ENCODE data around the gene GPR39.
"Not testable (repeated sequence)": the region's sequence is repeated elsewhere in the genome, so short reads cannot be mapped to it uniquely, and the experiment has no call there.

Gene GPR39

DNA sequence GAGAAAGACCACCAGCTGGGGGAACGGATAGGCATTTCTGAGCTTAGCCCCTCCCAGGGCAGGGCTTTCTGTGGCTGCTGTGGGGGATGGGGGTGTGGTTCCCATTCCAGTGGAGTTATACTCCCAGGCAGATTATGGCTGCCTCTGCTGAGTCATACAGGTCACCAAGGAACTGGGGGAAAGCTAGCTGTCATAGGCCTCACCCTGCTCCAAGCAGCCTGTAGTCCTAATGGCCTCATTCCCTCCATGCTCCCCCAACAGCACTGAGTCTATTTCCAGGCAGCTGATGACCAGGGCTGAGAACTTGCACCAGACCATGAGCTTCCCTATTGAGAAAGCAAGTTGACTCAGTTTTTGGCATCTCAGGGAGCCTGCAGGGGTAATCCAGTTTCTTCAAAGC, 87.1 kb downstream of the GPR39 start:
- DNase-seq: no peak

DNA sequence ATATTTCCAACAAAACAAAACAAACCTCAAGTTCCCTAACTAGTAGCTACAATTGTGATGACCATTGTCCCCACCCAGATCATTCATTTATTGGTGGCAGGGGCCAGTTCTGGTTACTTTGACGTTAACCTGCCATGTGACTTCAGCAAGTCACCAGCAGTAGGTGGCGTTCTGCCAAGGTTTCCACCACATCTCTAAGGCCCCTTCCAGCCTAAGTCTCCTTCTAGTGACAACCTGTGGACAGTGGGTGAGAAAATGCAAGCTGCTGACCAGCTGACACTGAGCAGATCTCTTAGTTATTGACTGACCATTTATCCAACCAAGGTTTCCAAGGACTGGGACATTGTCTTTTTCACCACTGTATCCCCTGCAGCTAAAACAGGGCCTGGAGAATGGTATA, 98.4 kb downstream of the GPR39 start:
- DNase-seq: no peak

DNA sequence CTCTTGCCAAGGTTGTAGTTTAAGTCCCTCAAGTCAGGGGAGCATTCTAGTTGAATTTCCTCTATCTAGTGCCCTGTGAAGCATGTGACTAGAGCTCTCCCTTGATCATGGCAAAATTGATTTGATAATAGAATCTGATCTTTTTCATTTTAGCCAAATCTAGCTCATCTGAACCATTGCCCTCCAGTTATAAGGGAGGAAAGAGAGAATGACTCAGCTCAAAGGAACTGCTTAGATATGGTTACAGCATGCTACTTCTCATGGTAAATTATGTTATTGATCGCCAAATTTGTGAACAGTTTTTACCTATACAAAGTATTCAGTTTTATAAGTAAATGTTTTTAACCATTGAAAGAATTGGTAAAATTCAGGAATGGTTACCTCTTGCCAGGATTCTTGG, 100.8 kb downstream of the GPR39 start:
- no peak for DNase-seq

DNA sequence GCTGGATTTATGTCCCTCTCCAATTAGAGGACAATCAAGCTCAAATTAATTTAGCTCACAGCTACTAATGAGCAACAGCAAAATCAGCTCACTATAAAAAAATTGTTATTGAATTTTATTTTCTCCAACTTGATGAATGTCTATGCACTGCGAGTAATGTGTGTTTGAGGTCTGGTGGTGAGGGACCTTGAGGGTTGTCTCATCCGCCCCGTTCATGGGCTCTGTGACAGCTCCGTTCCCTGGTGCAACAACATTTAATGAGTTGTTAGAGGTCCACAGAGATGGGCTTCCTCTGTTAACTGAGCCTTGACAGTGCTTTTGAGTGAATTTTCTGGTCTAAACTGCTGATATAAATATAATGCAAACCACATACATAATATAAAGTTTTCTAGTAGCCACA, 101.7 kb downstream of the GPR39 start:
- DNase-seq: no peak

DNA sequence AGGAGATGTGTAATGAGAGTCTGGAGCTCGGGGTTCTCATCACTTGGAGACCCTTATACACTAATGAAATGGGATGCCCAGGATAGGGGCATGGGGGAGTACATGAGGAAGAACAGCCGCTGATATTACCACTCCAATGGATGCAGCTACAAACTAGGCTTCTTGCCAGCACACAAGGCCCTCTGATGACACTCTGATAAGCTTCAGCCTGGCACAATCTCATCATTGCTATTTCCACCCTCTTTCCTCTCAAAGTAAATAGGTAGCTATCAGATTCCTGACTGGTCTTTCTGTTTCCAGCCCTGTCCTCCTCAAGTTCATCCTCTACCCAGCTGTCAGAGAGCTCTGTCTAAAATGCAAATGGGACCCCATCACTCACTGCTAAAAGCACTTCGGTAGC, 103.0 kb downstream of the GPR39 start:
- no peak for DNase-seq

DNA sequence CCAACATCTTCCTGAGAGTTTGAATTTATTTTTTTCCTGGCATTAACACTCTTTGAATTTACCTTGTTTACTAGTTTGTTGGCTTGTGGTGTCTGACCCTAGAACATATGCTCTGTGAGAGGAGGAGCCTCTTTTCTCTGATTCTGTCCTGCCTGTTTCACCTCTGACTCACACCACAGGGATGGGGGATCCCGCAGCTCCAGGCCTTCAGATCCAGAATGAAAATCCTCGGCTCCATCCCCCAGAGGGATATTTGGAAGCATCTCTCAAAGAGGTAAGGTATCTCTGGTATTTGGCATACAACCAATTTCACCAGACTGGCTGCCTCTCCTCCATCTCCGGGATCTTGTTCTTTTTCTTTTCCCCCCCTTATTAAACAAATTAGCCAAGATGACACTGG, 104.7 kb downstream of the GPR39 start:
- DNase-seq: no peak

DNA sequence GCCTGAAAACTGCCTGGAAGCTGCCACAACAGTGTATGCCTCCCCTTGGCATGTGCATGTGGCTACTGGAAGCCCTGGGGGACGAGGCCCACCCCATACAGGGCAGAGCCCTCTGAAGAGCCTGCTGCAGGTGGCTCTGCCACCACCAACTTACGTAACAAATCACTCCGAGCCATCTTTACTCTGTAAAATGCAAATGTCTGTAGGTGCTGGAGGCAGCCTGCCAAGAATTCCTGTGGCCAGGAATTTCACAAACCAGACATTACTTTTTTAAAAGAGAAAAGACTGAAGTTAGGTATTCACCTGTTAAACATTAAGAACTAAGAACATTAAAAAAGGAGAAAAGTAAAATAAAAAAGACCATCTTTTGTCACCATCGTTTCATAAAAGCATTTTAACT, 106.3 kb downstream of the GPR39 start:
- DNase-seq: no peak

DNA sequence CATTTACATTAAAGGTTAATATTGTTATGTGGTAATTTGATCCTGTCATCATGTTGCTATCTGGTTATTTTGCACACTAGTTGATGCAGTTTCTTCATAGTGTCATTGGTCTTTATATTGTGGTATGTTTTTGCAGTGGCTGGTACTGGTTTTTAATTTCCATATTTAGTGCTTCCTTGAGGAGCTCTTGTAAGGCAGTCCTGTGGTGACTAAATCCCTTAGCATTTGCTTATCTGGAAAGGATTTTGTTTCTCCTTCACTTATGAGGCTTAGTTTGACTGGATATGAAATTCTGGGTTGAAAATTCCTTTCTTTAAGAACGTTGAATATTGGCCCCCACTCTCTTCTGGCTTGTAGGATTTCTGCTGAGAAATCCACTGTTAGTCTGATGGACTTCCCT, 120.5 kb downstream of the GPR39 start:
- DNase-seq: not testable (repeated sequence)

DNA sequence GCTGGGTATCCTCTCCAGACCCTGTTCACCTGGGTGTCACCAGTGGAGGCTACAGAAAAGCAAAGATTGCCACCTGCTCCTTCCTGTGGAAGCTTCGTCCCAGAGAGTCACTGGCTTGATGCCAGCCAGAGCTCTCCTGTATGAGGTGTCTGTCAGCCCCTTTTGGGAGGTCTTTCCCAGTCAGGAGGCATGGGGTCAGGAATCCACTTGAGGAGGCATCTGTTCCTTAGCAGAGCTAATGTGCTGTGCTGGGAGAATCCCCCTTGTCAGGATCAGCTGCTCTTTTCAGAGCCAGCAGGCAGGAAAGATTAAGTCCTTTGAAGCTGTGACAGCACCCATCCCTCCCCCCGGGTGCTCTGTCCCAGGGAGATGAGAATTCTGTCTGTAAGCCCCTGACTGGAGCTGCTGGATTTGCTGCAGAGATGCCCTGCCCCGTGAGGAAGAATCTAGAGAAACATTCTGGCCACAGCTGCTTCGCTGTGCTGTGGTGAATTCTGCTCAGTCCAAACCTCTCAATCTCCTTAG, 121.8 kb downstream of the GPR39 start:
- no peak for DNase-seq

DNA sequence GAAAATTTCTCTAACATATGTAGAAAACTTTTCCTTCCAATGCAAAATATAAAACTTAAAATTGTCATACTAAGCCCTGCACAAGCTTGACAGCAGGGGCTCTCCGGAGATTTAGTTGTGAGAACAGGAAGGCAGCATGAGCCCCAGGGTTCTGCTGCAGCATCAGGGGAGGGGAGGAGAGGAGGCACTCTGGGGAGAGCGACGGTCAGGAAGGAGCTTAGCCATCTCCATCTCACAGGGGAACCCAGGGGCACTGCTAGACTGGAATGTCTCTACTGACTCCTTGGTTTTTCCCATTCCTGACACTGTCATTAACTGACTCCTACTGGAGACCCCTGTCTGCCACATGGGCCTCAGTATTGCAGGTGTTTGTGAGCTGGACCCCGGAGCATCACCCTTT, 123.6 kb downstream of the GPR39 start:
- no peak for DNase-seq

DNA sequence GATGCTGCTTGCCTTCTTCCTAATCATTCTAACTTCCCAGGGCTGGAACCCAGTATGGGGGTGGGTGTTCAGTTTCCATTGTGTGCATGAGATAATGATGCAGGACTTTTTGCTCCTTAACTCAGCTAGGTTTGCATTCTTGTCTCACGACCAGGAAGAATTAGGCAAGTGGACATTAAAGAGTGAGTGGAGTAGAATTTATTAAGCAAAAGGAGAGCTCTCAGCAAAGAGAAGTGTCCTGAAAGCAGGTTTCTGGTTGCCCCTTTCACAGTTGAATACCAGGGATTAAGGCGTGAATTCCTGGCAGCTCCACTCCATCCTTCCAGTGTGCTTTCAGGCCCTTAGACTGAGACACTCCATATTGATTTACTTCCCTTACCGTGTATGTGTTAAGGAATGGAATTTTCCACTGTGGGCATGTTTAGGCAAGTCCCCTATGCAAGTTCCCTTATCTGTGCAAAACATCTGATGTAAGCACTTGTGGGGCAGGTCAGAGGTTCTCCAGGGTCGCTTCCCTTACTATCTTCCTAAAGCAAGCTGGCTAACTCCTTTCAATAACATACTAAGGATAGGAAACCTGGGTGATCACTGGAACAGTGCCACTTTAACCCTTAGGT, 126.5 kb downstream of the GPR39 start:
- DNase-seq: no peak

DNA sequence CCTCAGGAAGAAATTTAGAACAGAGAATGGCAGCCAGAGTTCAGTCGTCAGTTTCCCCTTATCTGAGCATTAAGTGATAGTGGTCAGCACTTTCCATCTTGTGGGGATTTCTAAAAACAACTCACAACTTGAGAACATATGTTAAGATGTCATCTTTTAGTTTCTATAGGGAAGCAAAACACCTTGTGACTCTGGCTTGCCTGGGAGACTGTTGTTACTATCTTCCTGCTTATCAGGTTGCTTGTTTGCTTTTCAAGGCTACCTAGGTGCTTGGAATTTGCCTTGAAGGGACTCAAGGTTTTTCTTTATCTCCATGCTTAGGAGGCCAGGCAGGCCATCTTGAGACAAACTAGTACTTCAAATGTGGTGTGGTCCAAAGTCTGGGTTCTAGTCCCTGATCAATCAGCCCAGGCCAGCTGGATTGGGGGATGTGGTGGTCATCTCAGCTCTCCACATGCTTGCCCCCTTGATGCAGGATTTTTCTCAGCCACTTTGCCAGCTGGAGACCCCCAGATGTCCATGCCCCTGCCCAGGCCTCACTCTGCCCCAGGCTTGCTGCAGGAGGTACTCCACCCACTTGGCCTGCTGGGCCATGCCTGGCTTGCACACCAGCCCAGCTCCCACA, 127.5 kb downstream of the GPR39 start:
- DNase-seq: no peak

DNA sequence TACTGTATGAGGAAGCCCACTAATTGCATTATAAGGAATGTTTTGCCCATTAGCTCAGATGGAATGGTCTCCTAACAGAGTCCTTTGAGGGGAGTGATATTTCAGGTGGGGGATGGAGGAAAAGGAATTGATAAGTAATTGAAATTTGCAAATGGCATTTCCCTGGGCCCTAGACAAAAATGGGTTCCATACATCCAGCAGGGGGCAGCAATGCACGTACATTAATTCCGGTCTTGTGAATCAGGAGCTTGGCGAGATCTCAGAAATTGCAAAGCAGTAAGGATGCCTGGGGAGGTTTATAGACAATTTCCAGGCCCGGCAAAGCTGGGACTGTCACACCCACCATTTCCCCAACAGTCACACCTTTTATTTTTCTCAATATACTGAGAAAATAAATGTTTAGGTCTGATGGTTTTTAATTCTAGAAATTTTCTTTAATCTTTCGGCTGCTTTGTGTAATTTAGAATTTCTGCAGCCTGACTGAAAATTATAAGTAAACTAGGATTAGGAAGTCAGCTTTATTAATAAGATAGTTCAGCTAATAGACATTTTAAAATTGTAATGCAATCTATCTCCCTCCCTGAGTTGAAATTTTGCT, 130.6 kb downstream of the GPR39 start:
- DNase-seq: peak; percentile 74

DNA sequence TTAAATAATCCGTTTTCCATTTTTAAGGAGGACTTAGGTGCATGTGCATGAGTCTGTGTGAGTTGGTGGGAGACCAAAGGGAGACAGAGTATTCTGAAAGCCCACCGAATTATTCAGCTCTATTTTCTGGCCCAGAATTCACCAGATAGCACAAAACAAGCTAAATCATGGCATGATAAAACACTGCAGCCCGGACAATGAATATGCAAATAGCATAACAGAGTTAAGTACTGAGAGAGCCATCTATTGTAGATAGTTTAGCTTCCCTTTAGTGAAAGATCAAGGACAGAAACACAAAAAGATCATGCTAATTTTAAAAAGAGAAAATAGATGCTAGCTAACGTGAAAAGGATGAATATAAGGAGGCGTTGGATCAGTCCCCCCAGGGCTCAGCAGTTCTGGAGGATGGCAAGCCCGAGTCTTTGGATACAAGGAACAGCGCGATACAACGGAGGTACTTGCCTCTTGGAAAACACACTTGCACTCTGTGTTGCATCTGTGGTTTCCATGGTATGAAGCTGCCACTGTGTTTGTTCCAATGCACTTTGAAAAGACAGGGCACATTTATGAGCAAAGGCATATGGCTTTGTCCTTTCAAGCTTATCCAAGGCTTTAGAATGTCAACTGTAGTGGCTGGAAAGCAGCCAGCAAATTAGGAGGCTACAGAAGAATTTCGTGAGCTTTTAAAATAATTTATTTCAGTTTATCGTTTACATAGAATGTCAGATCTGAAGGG, 133.5 kb downstream of the GPR39 start:
- DNase-seq: peak; percentile 7

DNA sequence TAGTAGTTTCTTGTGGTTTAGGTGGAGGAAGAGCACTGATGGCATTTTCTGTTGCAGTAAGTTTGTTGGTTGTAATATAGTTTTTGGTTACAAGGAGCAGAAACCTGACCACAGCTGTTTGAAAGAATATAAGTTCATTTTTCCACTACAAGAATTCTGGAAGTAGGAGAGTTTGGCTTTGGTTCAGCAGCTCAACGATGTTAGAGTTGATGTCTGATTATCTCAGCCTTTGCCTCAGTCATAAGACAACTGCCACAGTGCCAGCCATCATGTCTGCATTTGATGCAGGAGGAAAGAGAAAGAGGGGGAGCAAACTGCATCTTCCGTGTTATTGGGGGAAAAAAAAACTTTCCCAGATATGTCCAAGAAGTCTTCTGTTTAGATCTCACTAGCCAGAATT, 134.3 kb downstream of the GPR39 start:
- DNase-seq: no peak

DNA sequence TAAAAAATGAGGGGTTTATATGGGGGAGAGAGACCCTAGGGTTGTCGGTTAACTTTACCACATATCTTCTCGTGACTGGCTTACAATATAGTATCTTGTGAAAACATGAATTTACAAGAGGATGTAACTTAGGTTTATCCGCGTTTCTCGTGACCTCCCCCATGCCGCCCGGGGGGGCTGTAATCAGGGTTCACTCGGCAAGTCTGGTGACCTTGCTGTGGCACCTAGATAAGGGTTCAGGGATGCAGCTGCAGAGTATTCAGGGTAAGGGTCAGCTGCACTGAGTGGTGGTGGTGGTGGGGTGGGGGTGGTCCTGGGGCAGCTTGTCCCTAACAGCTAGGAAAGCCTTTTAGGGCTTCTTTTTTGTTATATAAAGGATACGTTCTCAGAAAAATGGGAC, 141.1 kb downstream of the GPR39 start:
- no peak for DNase-seq

DNA sequence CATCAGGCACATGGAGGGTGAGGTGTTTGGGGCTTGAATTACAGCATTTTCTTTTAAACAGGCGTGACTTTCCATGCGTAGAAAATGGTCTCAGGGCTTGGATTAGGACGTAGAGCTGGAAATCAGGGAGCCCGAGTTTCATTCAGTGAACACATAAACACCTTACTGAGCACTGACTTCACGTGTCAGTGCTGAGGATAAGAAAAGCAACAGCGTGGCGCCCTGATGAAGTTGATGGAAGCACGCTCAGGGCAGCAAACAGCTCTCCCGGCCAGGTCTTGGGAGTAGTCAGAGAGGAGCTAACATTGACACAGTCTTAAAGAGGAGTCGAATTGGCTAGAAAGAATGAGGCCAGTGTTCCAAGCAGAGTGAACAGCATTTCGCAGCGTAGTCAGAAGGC, 142.7 kb downstream of the GPR39 start:
- no peak for DNase-seq

DNA sequence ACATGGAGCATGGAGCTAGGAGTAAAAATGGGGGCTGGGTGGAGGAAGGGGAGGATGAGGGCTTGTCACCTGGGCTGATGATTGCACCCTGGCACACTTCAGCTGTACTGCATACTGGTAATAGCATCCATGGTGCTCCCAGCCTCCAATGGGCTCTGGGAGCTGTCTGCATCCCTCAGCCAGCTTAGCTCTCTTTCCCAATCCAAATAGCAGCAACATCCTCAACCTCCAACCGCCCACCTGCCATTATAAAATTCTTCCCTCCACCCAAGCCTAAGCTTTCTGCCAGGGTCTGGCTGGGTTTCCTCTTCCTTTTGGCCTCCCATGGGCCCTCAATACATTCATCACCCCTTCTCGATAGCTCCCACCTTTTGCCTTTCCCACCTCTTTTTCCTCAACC, 143.3 kb downstream of the GPR39 start:
- DNase-seq: no peak

DNA sequence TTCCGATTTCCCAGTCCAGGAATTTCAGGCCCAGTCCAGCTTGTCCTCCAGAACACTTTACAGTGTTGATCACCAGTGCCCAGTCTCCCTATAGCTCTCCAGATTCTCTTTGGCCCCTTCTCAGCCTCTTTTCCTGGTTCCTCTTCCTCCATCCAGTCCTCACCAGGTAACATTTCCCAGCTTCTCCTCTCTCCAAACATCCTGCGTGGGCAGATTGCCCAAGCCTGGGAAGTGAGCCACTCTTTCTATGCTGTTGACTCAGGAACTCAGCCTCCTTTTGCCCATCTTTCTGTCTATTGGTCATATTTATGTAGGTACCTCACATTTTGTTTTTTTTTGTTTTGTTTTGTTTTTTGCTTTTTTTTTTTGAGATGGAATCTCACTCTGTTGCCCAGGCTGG, 144.0 kb downstream of the GPR39 start:
- DNase-seq: no peak

DNA sequence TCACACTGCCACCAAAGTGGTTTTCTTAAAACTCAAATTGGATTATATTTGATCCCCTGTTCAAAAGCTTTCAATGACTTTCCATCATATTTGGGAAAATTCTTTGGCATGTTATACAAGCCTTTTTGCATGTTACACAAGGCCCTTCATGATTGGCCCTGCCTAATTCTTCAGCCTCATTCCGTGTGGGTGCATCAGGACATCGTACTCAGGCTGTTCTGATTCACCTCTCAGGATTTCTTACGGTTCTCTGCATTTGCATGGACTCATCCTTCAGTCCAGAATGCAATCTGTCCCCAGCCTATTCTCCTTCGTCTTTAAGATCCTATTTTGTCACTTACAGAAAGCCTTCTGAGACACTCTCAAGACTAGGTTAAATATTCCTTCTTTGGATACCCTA, 145.6 kb downstream of the GPR39 start:
- DNase-seq: no peak

DNA sequence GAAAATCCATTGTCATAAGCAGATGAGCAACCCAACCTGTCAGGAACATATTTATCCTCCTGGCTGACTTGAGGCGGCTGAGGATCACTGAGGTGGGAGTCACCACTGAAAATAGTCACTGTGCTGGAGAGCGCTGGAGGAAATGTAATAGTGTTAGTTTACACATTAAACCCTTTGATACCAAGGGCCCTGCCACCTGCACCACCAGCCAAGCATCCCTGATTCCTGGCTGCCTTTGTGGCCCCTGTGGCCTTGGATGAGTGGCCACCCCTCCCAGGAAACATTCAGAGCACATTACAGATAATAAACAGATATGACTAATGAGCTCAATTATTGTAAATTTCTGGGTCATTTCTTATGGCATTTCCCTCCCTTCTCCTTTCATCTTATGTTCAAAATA, 147.5 kb downstream of the GPR39 start:
- no peak for DNase-seq

DNA sequence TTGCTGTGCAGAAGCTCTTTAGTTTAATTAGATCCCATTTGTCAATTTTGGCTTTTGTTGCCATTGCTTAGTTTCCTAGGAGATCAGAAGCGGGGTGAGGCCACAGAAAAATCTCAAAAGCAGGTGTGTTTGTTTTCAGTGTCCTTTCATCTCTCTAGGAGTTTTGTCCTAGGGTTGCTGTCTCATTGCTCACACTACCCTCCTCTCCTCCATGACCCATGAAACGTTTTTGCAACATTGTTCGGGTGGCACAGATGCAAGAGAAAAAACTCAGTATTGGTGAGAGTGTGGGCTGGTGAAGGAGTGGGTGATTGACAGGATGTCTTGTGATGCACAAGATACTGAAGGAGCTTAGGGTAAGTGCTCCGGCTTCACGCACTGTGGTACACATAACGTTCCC, 149.8 kb downstream of the GPR39 start:
- DNase-seq: no peak

DNA sequence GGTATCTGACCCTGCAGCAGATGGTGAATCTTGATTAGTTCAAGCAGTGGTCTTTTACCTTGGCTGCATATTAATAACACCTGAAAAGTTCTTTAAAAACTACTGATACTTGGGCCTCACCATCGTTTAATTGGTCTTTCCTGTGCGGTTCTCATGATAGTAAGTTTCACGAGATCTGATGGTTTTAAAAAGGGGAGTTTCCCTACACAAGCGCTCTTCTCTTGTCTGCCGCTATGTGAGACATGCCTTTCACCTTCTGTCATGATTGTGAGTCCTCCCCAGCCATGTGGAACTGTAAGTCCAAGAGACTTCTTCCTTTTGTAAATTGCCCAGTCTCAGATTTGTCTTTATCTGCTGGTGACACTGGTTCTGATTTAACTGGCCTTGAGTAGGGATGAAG, 151.1 kb downstream of the GPR39 start:
- DNase-seq: no peak

DNA sequence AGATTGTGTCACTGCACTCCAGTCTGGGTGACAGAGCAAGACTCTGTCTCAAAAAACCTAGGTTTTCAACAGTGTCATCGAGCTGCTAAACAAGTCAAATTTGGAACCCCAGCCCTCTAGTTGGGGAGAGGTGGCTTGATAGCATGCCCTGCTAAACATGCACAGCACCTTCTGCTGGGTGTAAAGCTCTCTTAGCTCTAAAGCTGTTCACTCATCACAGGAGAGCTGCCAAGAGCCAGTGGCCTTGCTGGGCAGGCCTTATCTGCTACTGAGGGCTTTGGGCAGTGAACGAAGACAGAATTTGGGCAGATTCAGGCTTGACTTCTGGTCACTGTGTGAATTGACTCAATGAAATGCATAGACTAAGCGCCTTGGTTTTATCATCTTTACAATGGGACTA, 152.1 kb downstream of the GPR39 start:
- no peak for DNase-seq

All from midbrain (tissue), 1 donor.